H1 (cell line): ENCODE measurements around the gene DRAM1. TPM values are rescaled to one million over a fixed set of nuclear protein-coding genes. Genes with fewer than 3 reads are reported as not detected.
A peak's percentile ranks its signal among the peaks of the same experiment; 100 is the strongest.

Experiments
- CTCF ChIA-PET: fragments of 300-600 bp; sonication (Branson Sonifier 250); formaldehyde crosslinking; loops from one replicate; lab custom pipeline; 2021; ENCODE audit not compliant: partially characterized antibody; lab: Charles Lee
- POLR2A ChIA-PET: fragments of 300-600 bp; sonication (Branson Sonifier 250); formaldehyde crosslinking; loops from one replicate; lab custom pipeline; 2021; ENCODE audit warnings: inconsistent platforms; ENCODE audit not compliant: partially characterized antibody; lab: Charles Lee
- DNase-seq, 2 experiments: peaks; one replicate each; pipeline versions ENCODE4 v3.0.0 to v3.0.0-alpha.2; 2010 to 2022; ENCODE audit warnings: low spot score in 2 of 2, low read depth in 1 of 2, mixed read lengths in 1 of 2
- FAIRE-seq: peaks from 2 replicates; lab custom pipeline; 2011; peaks lifted over from hg19 to GRCh38; lab: Jason Lieb, UNC
- H2AFZ ChIP-seq: 2 replicates; pipeline ENCODE4 v1.8.1; 2012; ENCODE audit warnings: low read length, inconsistent platforms
- H2AK5ac ChIP-seq: 2 replicates; pipeline ENCODE4 v1.6.1; 2013; ENCODE audit warnings: low read depth, low read length
- H2BK120ac ChIP-seq: replicated peaks from 2 replicates; pipeline ENCODE3; 2013; ENCODE audit warnings: low read depth, low read length, inconsistent platforms
- H2BK12ac ChIP-seq: 2 replicates; pipeline ENCODE4 v1.6.1; 2013; ENCODE audit warnings: low read depth, low read length
- H2BK15ac ChIP-seq: 2 replicates; pipeline ENCODE4 v1.6.1; 2013; ENCODE audit warnings: low read length
- H2BK20ac ChIP-seq: 2 replicates; pipeline ENCODE4 v1.6.1; 2013; ENCODE audit warnings: low read length
- H2BK5ac ChIP-seq: 2 replicates; pipeline ENCODE4 v1.6.1; 2013; ENCODE audit warnings: low read depth, low read length
- H3K14ac ChIP-seq: 2 replicates; pipeline ENCODE4 v1.6.1; 2013; ENCODE audit warnings: inconsistent platforms; ENCODE audit not compliant: insufficient read length
- H3K18ac ChIP-seq: 2 replicates; pipeline ENCODE4 v1.6.1; 2013; ENCODE audit warnings: low read length; ENCODE audit errors: extremely low read depth
- H3K23ac ChIP-seq: 2 replicates; pipeline ENCODE4 v1.6.1; 2013; ENCODE audit warnings: inconsistent platforms; ENCODE audit not compliant: insufficient read length
- H3K23me2 ChIP-seq: 2 replicates; pipeline ENCODE4 v1.6.1; 2013; ENCODE audit warnings: low read depth, low read length
- H3K27ac ChIP-seq: 2 replicates; pipeline ENCODE4 v1.6.1; 2011; ENCODE audit warnings: low read depth, low read length, inconsistent platforms
- H3K27me3 ChIP-seq, 4 experiments: replicated peaks in 1 of 4; 1 replicate in 1 of 4; 2 replicates in 3 of 4; pipeline versions ENCODE4 v1.6.1 to v1.8.1; 2011 to 2013; ENCODE audit warnings: low read length in 3 of 4, mild to moderate bottlenecking in 3 of 4, inconsistent platforms in 2 of 4, mixed read lengths in 2 of 4, moderate library complexity in 1 of 4; ENCODE audit not compliant: control insufficient read depth in 3 of 4, insufficient read depth in 3 of 4; ENCODE audit errors: extremely low read depth in 1 of 4
- H3K36me3 ChIP-seq, 4 experiments: 2 replicates each; pipeline versions ENCODE4 v1.6.1 to v1.8.1; 2011 to 2013; ENCODE audit warnings: mild to moderate bottlenecking in 4 of 4, low read length in 3 of 4, moderate library complexity in 2 of 4, control low read depth in 1 of 4, inconsistent platforms in 1 of 4; ENCODE audit not compliant: insufficient read depth in 4 of 4, control insufficient read depth in 2 of 4
- H3K4ac ChIP-seq: replicated peaks from 2 replicates; pipeline ENCODE3; 2013; ENCODE audit warnings: low read length, low read depth, mixed read lengths, inconsistent platforms; ENCODE audit not compliant: insufficient read length
- H3K4me1 ChIP-seq, 4 experiments: replicated peaks in 1 of 4; 1 replicate in 1 of 4; 2 replicates in 3 of 4; pipeline versions ENCODE4 v1.6.1 to v1.8.1; 2011 to 2013; ENCODE audit warnings: low read length in 3 of 4, inconsistent platforms in 2 of 4, mixed read lengths in 1 of 4; ENCODE audit not compliant: insufficient read depth in 4 of 4, control insufficient read depth in 3 of 4
- H3K4me2 ChIP-seq, 2 experiments: 2 replicates each; pipeline versions ENCODE4 v1.6.1 to v1.8.1; 2011 to 2013; ENCODE audit warnings: low read depth in 2 of 2, low read length in 2 of 2, control low read depth in 1 of 2, inconsistent platforms in 1 of 2, mild to moderate bottlenecking in 1 of 2; ENCODE audit not compliant: insufficient read depth in 1 of 2
- H3K4me3 ChIP-seq, 4 experiments: fragments of 200-600, 300-600 bp in 1 of 4; sonication (generic), shearing (Covaris generic), sonication (Bioruptor Twin) in 1 of 4; 2 replicates each; pipeline versions ENCODE4 v1.5.1 to v1.8.1; 2011 to 2016; ENCODE audit warnings: low read length in 4 of 4, low read depth in 3 of 4, control low read depth in 2 of 4, inconsistent platforms in 2 of 4, mild to moderate bottlenecking in 2 of 4, mixed read lengths in 1 of 4, moderate library complexity in 1 of 4; ENCODE audit not compliant: insufficient read depth in 2 of 4; ENCODE audit errors: extremely low read depth in 1 of 4
- H3K56ac ChIP-seq: replicated peaks from 2 replicates; pipeline ENCODE3; 2013; ENCODE audit warnings: low read depth, mild to moderate bottlenecking, mixed read lengths, low read length, inconsistent platforms; ENCODE audit not compliant: insufficient read length
- H3K79me1 ChIP-seq: 2 replicates; pipeline ENCODE4 v1.6.1; 2013; ENCODE audit warnings: low read depth, low read length, control low read depth
- H3K79me2 ChIP-seq, 2 experiments: 2 replicates each; pipeline versions ENCODE4 v1.6.1 to v1.8.1; 2012 to 2013; ENCODE audit warnings: low read length in 2 of 2, mild to moderate bottlenecking in 2 of 2, inconsistent platforms in 1 of 2; ENCODE audit not compliant: insufficient read depth in 2 of 2, control insufficient read depth in 1 of 2
- H3K9ac ChIP-seq, 4 experiments: replicated peaks in 1 of 4; 1 replicate in 1 of 4; 2 replicates in 3 of 4; pipeline versions ENCODE4 v1.6.1 to v1.8.1; 2011 to 2013; ENCODE audit warnings: low read depth in 3 of 4, low read length in 3 of 4, control low read depth in 2 of 4, mild to moderate bottlenecking in 2 of 4, moderate library complexity in 2 of 4, inconsistent platforms in 1 of 4; ENCODE audit errors: extremely low read depth in 1 of 4
- H3K9me3 ChIP-seq, 2 experiments: 2 replicates each; pipeline versions ENCODE4 v1.6.1 to v1.8.1; 2012 to 2013; ENCODE audit warnings: mild to moderate bottlenecking in 2 of 2, moderate library complexity in 2 of 2, control low read depth in 1 of 2, inconsistent platforms in 1 of 2, low read depth in 1 of 2, low read length in 1 of 2, mixed read lengths in 1 of 2; ENCODE audit not compliant: insufficient read depth in 2 of 2
- H4K20me1 ChIP-seq, 2 experiments: replicated peaks in 1 of 2; 2 replicates each; pipeline versions ENCODE3 to v1.8.1; 2011 to 2013; ENCODE audit warnings: inconsistent platforms in 2 of 2, low read length in 2 of 2, mild to moderate bottlenecking in 1 of 2; ENCODE audit not compliant: insufficient read depth in 2 of 2, control insufficient read depth in 1 of 2
- H4K5ac ChIP-seq: 2 replicates; pipeline ENCODE4 v1.6.1; 2013; ENCODE audit warnings: low read length, low read depth, mixed read lengths, inconsistent platforms; ENCODE audit not compliant: insufficient read length
- H4K8ac ChIP-seq: 2 replicates; pipeline ENCODE4 v1.8.0; 2013; ENCODE audit warnings: mild to moderate bottlenecking, moderate library complexity, low read length, inconsistent platforms; ENCODE audit not compliant: insufficient read depth; ENCODE audit errors: extremely low read depth
- H4K91ac ChIP-seq: replicated peaks from 2 replicates; pipeline ENCODE3; 2013; ENCODE audit warnings: low read length, mixed read lengths, inconsistent platforms; ENCODE audit not compliant: insufficient read length
- PHF8 ChIP-seq: fragments of 200-600 bp; sonication (generic); conservative IDR thresholded peaks from 2 replicates; pipeline ENCODE4 v1.7.1; 2012; ENCODE audit warnings: low read depth, mild to moderate bottlenecking, inconsistent platforms, low read length, moderate library complexity
- SIN3A ChIP-seq, 2 experiments: IDR thresholded peaks in 1 of 2; conservative IDR thresholded peaks in 1 of 2; 2 replicates each; pipeline ENCODE4 v1.6.1; 2011 to 2012; ENCODE audit warnings: low read length in 2 of 2, improper control_type of control experiment in 1 of 2, low read depth in 1 of 2, mild to moderate bottlenecking in 1 of 2
- WGBS, 2 experiments: shearing (Covaris generic) in 1 of 2; methylation state at CpG; one replicate each; pipeline versions ENCODE4 v1.1.6 to v1.1.7; 2013 to 2015; ENCODE audit warnings: low lambda C conversion rate in 2 of 2, mixed read lengths in 2 of 2, inconsistent platforms in 1 of 2, low coverage in 1 of 2, missing lambda C conversion rate in 1 of 2; ENCODE audit not compliant: insufficient replicate concordance in 2 of 2, insufficient coverage in 1 of 2, insufficient read length in 1 of 2; ENCODE audit errors: extremely low coverage in 1 of 2, missing lambda C conversion rate in 1 of 2; 5-methylcytosine and 5-hydroxymethylcytosine counted together
- polyA plus RNA-seq, 7 experiments: library from polyadenylated mRNA; depleted of rRNA in 3 of 7; stranded (reverse) in 5 of 7; unstranded in 2 of 7; fragments of >200 nt in 5 of 7; fragments of 200-250 nt in 2 of 7; gene quantifications; 1 replicate in 5 of 7; 2 replicates in 1 of 7; 4 replicates in 1 of 7; pipeline versions ENCODE4 v1.2.1 to v1.2.3, GENCODE V29; 2011 to 2013; ENCODE audit warnings: missing spikeins in 2 of 7, mixed read lengths in 2 of 7
- total RNA-seq: library from RNA; stranded (reverse); fragmentation: NEBNext Ultra II Directional; extraction: Animal tissue kit (Norgen Biotek cat#: 25700); gene quantifications from 2 replicates; pipeline ENCODE4 v1.2.1, GENCODE V29; 2021
- TF ChIP-seq, protein P1 (sequence below): IDR thresholded peaks from 2 replicates; pipeline ENCODE4 v1.6.1; 2012; ENCODE audit warnings: inconsistent platforms
- TF ChIP-seq, protein P2 (sequence below): IDR thresholded peaks from 2 replicates; pipeline ENCODE4 v1.6.1; 2012; ENCODE audit warnings: inconsistent platforms

Gene DRAM1
- total and polyA plus RNA-seq, 2 of the 8 experiments (the other 6 are each of a cell fraction or from before 2014, with no cell fraction given): 4.6 to 6.2 TPM

DNA sequence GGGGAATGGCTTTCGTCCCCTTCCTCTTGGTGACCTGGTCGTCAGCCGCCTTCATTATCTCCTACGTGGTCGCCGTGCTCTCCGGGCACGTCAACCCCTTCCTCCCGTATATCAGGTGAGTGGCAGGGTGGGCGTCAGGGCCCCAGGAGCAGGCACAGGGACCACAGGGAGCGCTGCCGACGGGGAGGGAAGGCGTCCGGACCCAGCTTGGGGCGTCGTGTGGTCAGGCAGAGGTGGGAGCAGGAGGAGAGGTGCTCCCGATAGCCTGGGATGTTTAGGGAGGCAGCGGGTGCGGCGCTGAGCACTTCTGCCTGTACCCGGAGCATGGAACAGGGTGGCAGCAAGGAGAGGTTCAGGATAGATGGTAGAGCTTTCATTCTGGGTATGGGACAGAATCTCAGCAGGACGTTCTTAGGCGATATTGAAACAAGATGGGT, 444 bp downstream of the DRAM1 start:
- Histone ChIP-seq H2BK20ac (no peak overlapping the region; the same call in 1 of the 2 replicates), H2BK120ac (no peak overlapping the region), H4K5ac (no peak overlapping the region), H3K79me2 (no peaks in the 10 kb centered on the region), H3K18ac (peak overlapping the region; percentile 38; the same call in 1 of the 2 replicates), H3K79me1 (no peaks in the 10 kb centered on the region), H2BK5ac (peak overlapping the region; percentile 83; the same call in 1 of the 2 replicates), H2BK12ac (peak overlapping the region; percentile 86), H3K27ac (no peak overlapping the region; the same call in 1 of the 2 replicates), H3K56ac (peak overlapping the region; percentile 39), H3K4me1 (peaks cover 0 to 5% (median under 1%) of the 10 kb centered on the region in 4 experiments; a peak in 2 of 7 replicates), H2AFZ (peak overlapping the region; percentile 77; the same call in 1 of the 2 replicates), H3K9ac (peak overlapping the region in 3 of 4 experiments; percentile 9 to 86 (median 58); a peak in 6 of 7 replicates), H3K23me2 (peaks cover 10% of the 10 kb centered on the region; the same call in 1 of the 2 replicates), H3K9me3 (no peaks in the 10 kb centered on the region), H2AK5ac (no peak overlapping the region), H4K91ac (peak overlapping the region; percentile 80), H3K4me3 (peak overlapping the region; percentile 57 to 80 (median 60)), H3K23ac (no peak overlapping the region), H3K4ac (peak overlapping the region; percentile 21), H3K36me3 (no peaks in the 10 kb centered on the region), H4K8ac (peak overlapping the region; percentile 84; the same call in 1 of the 2 replicates), H3K14ac (no peak overlapping the region), H3K27me3 (peaks cover 0 to 16% (median 8%) of the 10 kb centered on the region in 4 experiments; a peak in 4 of 7 replicates), H2BK15ac (no peak overlapping the region; the same call in 1 of the 2 replicates), H3K4me2 (peak overlapping the region; percentile 87 to 89), H4K20me1 (no peaks in the 10 kb centered on the region)
- ChIA-PET CTCF (interaction anchor here (1.2 to 1.3 kb wide), 2 partner anchors 17 to 105 kb away, joined by 3 read pairs; no protein-coding TSS in a partner anchor), POLR2A (interaction anchor here (1.2 to 1.3 kb wide), 2 partner anchors 8 to 11 kb away, joined by 3 read pairs; no protein-coding TSS in a partner anchor)
- FAIRE-seq (no peak), DNase-seq (no peak)
- WGBS, 2 experiments: 4% methylated on average over 18 of the region's 24 CpGs; no CpG with 5 or more reads in 1 of the 2 experiments
- TF ChIP-seq, protein P1, sequence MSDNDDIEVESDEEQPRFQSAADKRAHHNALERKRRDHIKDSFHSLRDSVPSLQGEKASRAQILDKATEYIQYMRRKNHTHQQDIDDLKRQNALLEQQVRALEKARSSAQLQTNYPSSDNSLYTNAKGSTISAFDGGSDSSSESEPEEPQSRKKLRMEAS: peak; percentile 58
- TF ChIP-seq, protein P2, sequence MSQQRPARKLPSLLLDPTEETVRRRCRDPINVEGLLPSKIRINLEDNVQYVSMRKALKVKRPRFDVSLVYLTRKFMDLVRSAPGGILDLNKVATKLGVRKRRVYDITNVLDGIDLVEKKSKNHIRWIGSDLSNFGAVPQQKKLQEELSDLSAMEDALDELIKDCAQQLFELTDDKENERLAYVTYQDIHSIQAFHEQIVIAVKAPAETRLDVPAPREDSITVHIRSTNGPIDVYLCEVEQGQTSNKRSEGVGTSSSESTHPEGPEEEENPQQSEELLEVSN: peak; percentile 64
- TF ChIP-seq PHF8 (0 out of 2 replicates have a peak, but pooled peaks have one; percentile 2), SIN3A (conservative IDR thresholded peaks at IDR 0.05 in 1 of 2, IDR thresholded peaks at IDR 0.05 in 1 of 2; ENCODE audit: low read depth in 1 of 2, low read length in 2 of 2) (no peak)
